CD14-positive monocyte (primary cell): Measurements from ENCODE around the gene CACNG3. TPM values are rescaled to one million over a fixed set of nuclear protein-coding genes. Genes with fewer than 3 reads are reported as not detected.

Experiments used
- DNase-seq, 3 donors: peaks; one replicate each; pipeline ENCODE4 v3.0.0-alpha.2; 2011 to 2022
- H2AFZ ChIP-seq: 2 replicates; pipeline ENCODE4 v1.6.0; 2012; ENCODE audit warnings: mild to moderate bottlenecking, low read depth, low read length, inconsistent platforms; ENCODE audit not compliant: insufficient read depth, poor library complexity, severe bottlenecking
- H3K27ac ChIP-seq, 2 donors: 1 replicate in 1 of 2; 2 replicates in 1 of 2; pipeline ENCODE4 v1.5.1; 2012 to 2013; ENCODE audit warnings: low read length in 2 of 2, control low read depth in 1 of 2, inconsistent platforms in 1 of 2, low read depth in 1 of 2, mild to moderate bottlenecking in 1 of 2
- H3K27me3 ChIP-seq, 2 donors: one replicate each; pipeline versions ENCODE4 v1.6.0 to v1.6.1; 2011 to 2013; ENCODE audit warnings: low read length in 2 of 2; ENCODE audit not compliant: control insufficient read depth in 2 of 2, insufficient read depth in 2 of 2
- H3K36me3 ChIP-seq, 2 donors: replicated peaks in 1 of 2; 1 replicate in 1 of 2; 2 replicates in 1 of 2; pipeline versions ENCODE4 v1.5.1 to v1.6.1; 2012 to 2013; ENCODE audit warnings: low read length in 2 of 2, control low read depth in 1 of 2, inconsistent platforms in 1 of 2, mild to moderate bottlenecking in 1 of 2; ENCODE audit not compliant: insufficient read depth in 2 of 2, control insufficient read depth in 1 of 2
- H3K4me1 ChIP-seq, 2 donors: 1 replicate in 1 of 2; 2 replicates in 1 of 2; pipeline versions ENCODE4 v1.5.1 to v1.6.1; 2012 to 2013; ENCODE audit warnings: low read length in 2 of 2, control low read depth in 1 of 2, inconsistent platforms in 1 of 2, mild to moderate bottlenecking in 1 of 2, moderate library complexity in 1 of 2; ENCODE audit not compliant: insufficient read depth in 2 of 2, control insufficient read depth in 1 of 2
- H3K4me2 ChIP-seq: replicated peaks from 2 replicates; pipeline ENCODE3; 2012; ENCODE audit warnings: low read length, moderate library complexity, mild to moderate bottlenecking; ENCODE audit not compliant: poor library complexity, severe bottlenecking; ENCODE audit errors: extremely low read depth
- H3K4me3 ChIP-seq, 3 experiments: fragments of 200-600 bp in 1 of 3; sonication (generic) in 1 of 3; replicated peaks in 1 of 3; 1 replicate in 2 of 3; 2 replicates in 1 of 3; pipeline ENCODE4 v1.5.1; 2011 to 2013; ENCODE audit warnings: low read length in 3 of 3, mild to moderate bottlenecking in 3 of 3, control low read depth in 2 of 3, low read depth in 2 of 3, inconsistent platforms in 1 of 3, moderate library complexity in 1 of 3
- H3K79me2 ChIP-seq: 2 replicates; pipeline ENCODE4 v1.6.0; 2012; ENCODE audit warnings: mild to moderate bottlenecking, control low read depth, inconsistent platforms, low read length, moderate library complexity; ENCODE audit not compliant: insufficient read depth
- H3K9ac ChIP-seq: 2 replicates; pipeline ENCODE4 v1.6.0; 2017; ENCODE audit warnings: low read length, mild to moderate bottlenecking; ENCODE audit not compliant: insufficient read depth, poor library complexity, severe bottlenecking
- H3K9me3 ChIP-seq, 2 donors: replicated peaks in 1 of 2; 1 replicate in 1 of 2; 2 replicates in 1 of 2; pipeline versions ENCODE4 v1.5.1 to v1.6.1; 2012 to 2013; ENCODE audit warnings: low read length in 2 of 2, control low read depth in 1 of 2; ENCODE audit not compliant: control insufficient read depth in 1 of 2, insufficient read depth in 1 of 2
- H4K20me1 ChIP-seq: 2 replicates; pipeline ENCODE4 v1.6.0; 2012; ENCODE audit warnings: mild to moderate bottlenecking, low read length, control low read depth, moderate library complexity; ENCODE audit not compliant: insufficient read depth
- H3K27ac Mint-ChIP-seq, 7 donors: one replicate each; pipeline ENCODE4 v1.8.0; 2020; ENCODE audit warnings: mild to moderate bottlenecking in 7 of 7, mixed read lengths in 7 of 7, moderate library complexity in 6 of 7, inconsistent platforms in 2 of 7
- H3K27me3 Mint-ChIP-seq, 3 donors: one replicate each; pipeline ENCODE4 v1.8.0; 2021 to 2022; ENCODE audit warnings: low read depth in 3 of 3, mild to moderate bottlenecking in 3 of 3, mixed read lengths in 3 of 3, moderate library complexity in 3 of 3, inconsistent platforms in 1 of 3
- H3K36me3 Mint-ChIP-seq, 2 donors: one replicate each; pipeline ENCODE4 v1.8.0; 2020; ENCODE audit warnings: mixed read lengths in 2 of 2, inconsistent platforms in 1 of 2, mild to moderate bottlenecking in 1 of 2
- H3K4me1 Mint-ChIP-seq: one replicate; pipeline ENCODE4 v1.8.0; 2020; ENCODE audit warnings: mild to moderate bottlenecking, mixed read lengths
- H3K4me3 Mint-ChIP-seq, 2 donors: one replicate each; pipeline ENCODE4 v1.8.0; 2020; ENCODE audit warnings: mild to moderate bottlenecking in 2 of 2, mixed read lengths in 2 of 2, moderate library complexity in 1 of 2
- H3K9me3 Mint-ChIP-seq, 7 donors: one replicate each; pipeline ENCODE4 v1.8.0; 2020 to 2022; ENCODE audit warnings: mixed read lengths in 7 of 7, mild to moderate bottlenecking in 6 of 7, moderate library complexity in 6 of 7, inconsistent platforms in 2 of 7
- WGBS: methylation state at CpG from one replicate; pipeline ENCODE4 v1.1.5; 2013; ENCODE audit warnings: missing lambda C conversion rate; ENCODE audit not compliant: insufficient coverage; 5-methylcytosine and 5-hydroxymethylcytosine counted together
- intact Hi-C, 2 donors: fragments of 100-400 bp; cut with micrococcal nuclease; formaldehyde crosslinking; loops; one replicate each; pipeline versions ENCODE4 v1.15.0 to v1.15.1; 2023
- polyA plus RNA-seq, 3 donors: library from polyadenylated mRNA; depleted of rRNA in 1 of 3; unstranded in 2 of 3; stranded (reverse) in 1 of 3; fragments of 300-500 nt in 2 of 3; fragments of >200 nt in 1 of 3; fragmentation: Illumina TruSeq in 2 of 3; gene quantifications; 1 replicate in 2 of 3; 2 replicates in 1 of 3; pipeline ENCODE4 v1.2.3, GENCODE V29; 2012 to 2021
- TF ChIP-seq, protein P1 (sequence below): fragments of 200-600 bp; IDR thresholded peaks from one replicate; pipeline ENCODE4 v1.8.0; 2022; ENCODE audit warnings: antibody characterized with exemption, mild to moderate bottlenecking

CACNG3 gene
- polyA plus RNA-seq, 3 donors, result not detected

DNA sequence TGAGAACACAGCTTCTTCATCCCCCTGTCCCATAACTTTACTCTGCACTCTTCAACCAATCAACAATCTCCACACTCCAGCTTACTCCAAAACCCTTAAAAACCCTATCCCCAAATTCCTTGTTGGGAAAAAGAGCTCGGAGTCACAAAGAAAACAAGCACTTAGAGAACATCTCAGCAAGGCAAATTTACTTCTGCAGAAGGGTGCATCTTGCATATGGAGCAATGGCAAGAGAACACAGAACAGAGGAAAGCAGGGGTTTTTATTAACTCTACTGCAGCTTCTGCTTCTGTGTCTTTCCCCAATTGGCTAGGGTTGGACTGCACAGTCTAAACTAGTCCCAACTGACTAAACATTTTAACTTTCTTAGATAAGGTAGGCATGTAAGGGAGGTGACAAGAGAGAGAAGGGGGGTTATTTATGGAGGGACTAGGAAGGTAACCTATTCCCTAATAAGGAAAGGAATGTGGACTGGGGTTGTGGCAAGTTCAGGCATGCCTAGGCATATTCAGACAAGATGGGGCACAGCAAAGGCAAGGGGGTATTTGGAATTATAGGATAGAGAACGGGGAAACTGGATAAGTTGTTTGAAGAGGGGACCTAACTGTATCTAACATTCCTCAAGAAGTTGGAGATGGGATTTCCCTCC, 125.5 kb downstream of the CACNG3 start:
- peaks cover 22 to 54% (median 46%) of the 10 kb centered on the region in 7 donors for H3K9me3 Mint-ChIP-seq

DNA sequence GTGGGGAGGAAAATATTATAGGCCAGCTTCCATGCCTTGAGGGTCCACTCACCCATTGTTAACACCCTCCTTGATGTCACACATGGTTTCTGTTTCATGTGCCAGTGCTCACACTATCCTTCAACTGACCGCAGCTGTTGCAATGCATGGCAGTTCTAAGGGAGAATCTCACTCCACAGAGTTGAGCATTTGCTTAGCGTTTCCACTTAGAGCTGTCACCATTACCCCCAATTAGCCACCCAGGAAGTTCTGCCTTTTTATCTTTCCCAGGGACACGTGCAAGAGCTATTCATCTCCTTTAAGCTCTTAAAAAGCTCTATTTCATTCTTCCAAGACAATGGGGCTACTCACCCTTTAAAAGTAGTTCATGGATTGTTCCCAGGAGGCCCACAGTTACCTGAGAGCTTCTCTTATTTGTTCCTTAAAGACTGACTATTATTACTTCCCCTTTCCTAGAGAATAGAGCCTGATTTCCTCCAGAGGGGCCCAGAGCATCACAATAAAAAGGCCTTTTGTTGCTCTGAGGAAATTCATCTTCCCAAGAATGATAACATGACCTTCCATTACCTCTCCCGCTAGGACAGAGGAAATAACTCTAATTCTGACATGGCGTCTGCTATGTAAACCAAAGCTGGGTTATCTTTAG, 126.8 kb downstream of the CACNG3 start:
- Mint-ChIP-seq H3K4me3 (no peak overlapping the region), H3K27me3 (peaks cover 2 to 5% (median 4%) of the 10 kb centered on the region in 3 donors), H3K9me3 (peaks cover 16 to 46% (median 39%) of the 10 kb centered on the region in 7 donors), H3K4me1 (no peaks in the 10 kb centered on the region), H3K27ac (no peak overlapping the region), H3K36me3 (no peaks in the 10 kb centered on the region)
- H4K20me1 ChIP-seq, result no peaks in the 10 kb centered on the region
- intact Hi-C loops, result no loop called here
- no peak for DNase-seq
- H3K4me3 ChIP-seq, result no peak overlapping the region
- no peaks in the 10 kb centered on the region for H3K79me2 ChIP-seq
- no peaks in the 10 kb centered on the region for H3K27me3 ChIP-seq
- no peaks in the 10 kb centered on the region for H3K4me1 ChIP-seq
- peaks cover 35% of the 10 kb centered on the region in 2 donors for H3K9me3 ChIP-seq
- WGBS, result 26% methylated on average over 3 of the region's 5 CpGs
- no peak overlapping the region for H3K27ac ChIP-seq
- H2AFZ ChIP-seq, result no peak overlapping the region
- no peaks in the 10 kb centered on the region for H3K36me3 ChIP-seq
- TF ChIP-seq, protein P1, sequence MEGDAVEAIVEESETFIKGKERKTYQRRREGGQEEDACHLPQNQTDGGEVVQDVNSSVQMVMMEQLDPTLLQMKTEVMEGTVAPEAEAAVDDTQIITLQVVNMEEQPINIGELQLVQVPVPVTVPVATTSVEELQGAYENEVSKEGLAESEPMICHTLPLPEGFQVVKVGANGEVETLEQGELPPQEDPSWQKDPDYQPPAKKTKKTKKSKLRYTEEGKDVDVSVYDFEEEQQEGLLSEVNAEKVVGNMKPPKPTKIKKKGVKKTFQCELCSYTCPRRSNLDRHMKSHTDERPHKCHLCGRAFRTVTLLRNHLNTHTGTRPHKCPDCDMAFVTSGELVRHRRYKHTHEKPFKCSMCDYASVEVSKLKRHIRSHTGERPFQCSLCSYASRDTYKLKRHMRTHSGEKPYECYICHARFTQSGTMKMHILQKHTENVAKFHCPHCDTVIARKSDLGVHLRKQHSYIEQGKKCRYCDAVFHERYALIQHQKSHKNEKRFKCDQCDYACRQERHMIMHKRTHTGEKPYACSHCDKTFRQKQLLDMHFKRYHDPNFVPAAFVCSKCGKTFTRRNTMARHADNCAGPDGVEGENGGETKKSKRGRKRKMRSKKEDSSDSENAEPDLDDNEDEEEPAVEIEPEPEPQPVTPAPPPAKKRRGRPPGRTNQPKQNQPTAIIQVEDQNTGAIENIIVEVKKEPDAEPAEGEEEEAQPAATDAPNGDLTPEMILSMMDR, result no peak
- no peak overlapping the region for H3K9ac ChIP-seq
- no peak overlapping the region for H3K4me2 ChIP-seq

More for the DNA sequence above, 125.5 kb downstream of the CACNG3 start:
- no peaks in the 10 kb centered on the region for H3K36me3 Mint-ChIP-seq
- no CpG with 5 or more reads among the region's 2 CpGs for WGBS
- Histone ChIP-seq H3K4me2 (no peak overlapping the region), H3K4me1 (no peaks in the 10 kb centered on the region), H3K9me3 (peaks cover 39 to 45% of the 10 kb centered on the region in 2 donors), H3K27ac (no peak overlapping the region), H3K36me3 (no peaks in the 10 kb centered on the region), H3K4me3 (no peak overlapping the region), H3K27me3 (no peaks in the 10 kb centered on the region), H2AFZ (no peak overlapping the region), H3K9ac (no peak overlapping the region), H3K79me2 (no peaks in the 10 kb centered on the region), H4K20me1 (no peaks in the 10 kb centered on the region)
- H3K4me3 Mint-ChIP-seq, result no peak overlapping the region
- H3K27me3 Mint-ChIP-seq, result peaks cover 2 to 6% (median 6%) of the 10 kb centered on the region in 3 donors
- DNase-seq, result no peak
- no peaks in the 10 kb centered on the region for H3K4me1 Mint-ChIP-seq
- H3K27ac Mint-ChIP-seq, result peak overlapping the region in 1 of 7 donors; percentile 11
- TF ChIP-seq, protein P1, result no peak
- intact Hi-C loops, result no loop called here
